GM23338 (cell line): ENCODE measurements around the gene MRAS. TPM values are rescaled to one million over a fixed set of nuclear protein-coding genes. Genes with fewer than 3 reads are reported as not detected.

Experiments used
- ATAC-seq: fragments of 200-7000 bp; cut with Tn5 transposase; 3 replicates; pipeline ENCODE4 v1.9.1; 2020
- DNase-seq: peaks from one replicate; pipeline ENCODE4 v3.0.0-alpha.2; 2015; ENCODE audit warnings: low spot score
- H2AFZ ChIP-seq: fragments of 200-600 bp; sonication (generic); 2 replicates; pipeline ENCODE4 v1.8.0; 2016; ENCODE audit warnings: antibody characterized with exemption, mild to moderate bottlenecking, moderate library complexity
- H3F3A ChIP-seq: fragments of 200-600 bp; sonication (generic); replicated peaks from 2 replicates; pipeline ENCODE4 v1.8.0; 2017; ENCODE audit warnings: antibody characterized with exemption, mixed run types, low read depth
- H3K27ac ChIP-seq: fragments of 200-600 bp; sonication (generic); 2 replicates; pipeline ENCODE4 v1.6.1; 2016; ENCODE audit warnings: low read depth
- H3K27me3 ChIP-seq: fragments of 200-600 bp; sonication (generic); 2 replicates; pipeline ENCODE4 v1.8.0; 2016; ENCODE audit warnings: mild to moderate bottlenecking, mixed run types, moderate library complexity; ENCODE audit not compliant: insufficient read depth
- H3K36me3 ChIP-seq: fragments of 200-600 bp; sonication (generic); 2 replicates; pipeline ENCODE4 v1.8.0; 2016; ENCODE audit warnings: mild to moderate bottlenecking; ENCODE audit not compliant: insufficient read depth
- H3K4me1 ChIP-seq: fragments of 200-600 bp; sonication (generic); 2 replicates; pipeline ENCODE4 v1.8.0; 2016; ENCODE audit warnings: mild to moderate bottlenecking, moderate library complexity; ENCODE audit not compliant: insufficient read depth
- H3K4me2 ChIP-seq: fragments of 200-600 bp; sonication (generic); 2 replicates; pipeline ENCODE4 v1.7.1; 2017; ENCODE audit warnings: mixed run types
- H3K4me3 ChIP-seq: fragments of 200-600 bp; sonication (generic); 2 replicates; pipeline ENCODE4 v1.6.1; 2016; ENCODE audit warnings: mixed run types
- H3K79me2 ChIP-seq: fragments of 200-600 bp; sonication (generic); replicated peaks from 2 replicates; pipeline ENCODE4 v1.8.0; 2017; ENCODE audit warnings: mild to moderate bottlenecking; ENCODE audit not compliant: insufficient read depth
- H3K9me2 ChIP-seq: fragments of 200-600 bp; sonication (generic); 2 replicates; pipeline ENCODE4 v1.8.0; 2017; ENCODE audit not compliant: insufficient read depth
- H4K20me1 ChIP-seq: fragments of 200-600 bp; sonication (generic); replicated peaks from 2 replicates; pipeline ENCODE4 v1.8.0; 2017; ENCODE audit warnings: mild to moderate bottlenecking; ENCODE audit not compliant: insufficient read depth
- H3K27ac Mint-ChIP-seq: 2 replicates; pipeline ENCODE4 v1.8.0; 2020; ENCODE audit warnings: inconsistent platforms, mild to moderate bottlenecking, moderate library complexity, mixed read lengths
- H3K27me3 Mint-ChIP-seq: 3 replicates; pipeline ENCODE4 v1.8.0; 2022; ENCODE audit warnings: low read depth, mild to moderate bottlenecking, moderate library complexity, mixed read lengths, inconsistent platforms; ENCODE audit not compliant: insufficient read depth, poor library complexity
- H3K36me3 Mint-ChIP-seq: 3 replicates; pipeline ENCODE4 v1.8.0; 2021; ENCODE audit warnings: low read depth, mild to moderate bottlenecking, inconsistent platforms, moderate library complexity, mixed read lengths
- H3K4me1 Mint-ChIP-seq: 3 replicates; pipeline ENCODE4 v1.8.0; 2020; ENCODE audit warnings: mild to moderate bottlenecking, inconsistent platforms, mixed read lengths
- H3K4me3 Mint-ChIP-seq: 3 replicates; pipeline ENCODE4 v1.8.0; 2021; ENCODE audit warnings: moderate library complexity, mild to moderate bottlenecking, inconsistent platforms, mixed read lengths
- H3K9me3 Mint-ChIP-seq: 3 replicates; pipeline ENCODE4 v1.8.0; 2020; ENCODE audit warnings: moderate library complexity, mild to moderate bottlenecking, inconsistent platforms, mixed read lengths
- CREB1 ChIP-seq: fragments of 250-450 bp; sonication (Bioruptor Pico); IDR thresholded peaks from 2 replicates; pipeline ENCODE4 v1.5.0; 2020; ENCODE audit warnings: low read depth, mild to moderate bottlenecking, moderate library complexity
- CTCF ChIP-seq, 2 experiments: fragments of 200-600 bp in 1 of 2; sonication (generic) in 1 of 2; conservative IDR thresholded peaks; 2 replicates each; pipeline versions ENCODE4 v1.5.1 to v1.6.1; 2016 to 2017; ENCODE audit warnings: antibody characterized with exemption in 2 of 2, low read depth in 2 of 2, mild to moderate bottlenecking in 2 of 2, moderate library complexity in 1 of 2
- ETS1 ChIP-seq: IDR thresholded peaks from 2 replicates; pipeline ENCODE4 v1.6.1; 2016; ENCODE audit warnings: antibody characterized with exemption
- EZH2 ChIP-seq: fragments of 200-600 bp; sonication (generic); IDR thresholded peaks from one replicate; pipeline ENCODE4 v1.8.0; 2017; ENCODE audit warnings: antibody characterized with exemption, mild to moderate bottlenecking, low read depth; ENCODE audit not compliant: unreplicated experiment
- EZH2phosphoT487 ChIP-seq: fragments of 200-600 bp; sonication (generic); IDR thresholded peaks from one replicate; pipeline ENCODE4 v1.8.1; 2018; ENCODE audit warnings: antibody characterized with exemption; ENCODE audit not compliant: unreplicated experiment
- JUNB ChIP-seq: IDR thresholded peaks from one replicate; pipeline ENCODE4 v1.6.1; 2016; ENCODE audit warnings: antibody characterized with exemption; ENCODE audit not compliant: unreplicated experiment
- NANOG ChIP-seq: IDR thresholded peaks from 2 replicates; pipeline ENCODE4 v1.6.1; 2016; ENCODE audit warnings: antibody characterized with exemption, borderline replicate concordance
- POLR2AphosphoS5 ChIP-seq: IDR thresholded peaks from 2 replicates; pipeline ENCODE4 v1.6.1; 2016; ENCODE audit warnings: antibody characterized with exemption, low read depth
- REST ChIP-seq: IDR thresholded peaks from one replicate; pipeline ENCODE4 v1.6.1; 2018; ENCODE audit warnings: antibody characterized with exemption; ENCODE audit not compliant: unreplicated experiment
- STAT1 ChIP-seq: IDR thresholded peaks from one replicate; pipeline ENCODE4 v1.6.1; 2016; ENCODE audit warnings: antibody characterized with exemption; ENCODE audit not compliant: unreplicated experiment
- ZNF114 ChIP-seq: fragments of 250-450 bp; sonication (Bioruptor Pico); IDR thresholded peaks from 2 replicates; pipeline ENCODE4 v1.5.0; 2020; ENCODE audit warnings: mild to moderate bottlenecking, moderate library complexity
- ZNF331 ChIP-seq: fragments of 250-450 bp; sonication (Bioruptor Pico); IDR thresholded peaks from 2 replicates; pipeline ENCODE4 v1.5.0; 2020; ENCODE audit warnings: low read depth, mild to moderate bottlenecking, moderate library complexity
- ZNF462 ChIP-seq: fragments of 250-450 bp; sonication (Bioruptor Pico); IDR thresholded peaks from 2 replicates; pipeline ENCODE4 v1.5.0; 2020; ENCODE audit warnings: mild to moderate bottlenecking, moderate library complexity
- polyA plus RNA-seq: library from polyadenylated mRNA; unstranded; fragments of >200 nt; fragmentation: Nextera tagmentation; extraction: Ambion mirVana; gene quantifications from 2 replicates; pipeline ENCODE4 v1.2.1, GENCODE V29; 2016
- total RNA-seq: library from RNA; depleted of rRNA; stranded (reverse); fragments of >200 nt; shearing (Covaris generic); gene quantifications from 2 replicates; pipeline ENCODE4 v1.2.3, GENCODE V29; 2014

The MRAS gene
- total and polyA plus RNA-seq, 2 experiments from 2014 or later: 9.1 to 10.2 TPM

- no peak overlapping the region for H3K27ac Mint-ChIP-seq
- H3K79me2 ChIP-seq: no peaks in the 10 kb centered on the region
These were observed 11.0 kb downstream of the MRAS start for GRCh38 chr3:138359148-138359918.

More at GRCh38 chr3:138359148-138359918, 11.0 kb downstream of the MRAS start:
- Histone ChIP-seq H3K27ac (peak overlapping the region; percentile 26; the same call in 1 of the 2 replicates), H3K4me1 (no peaks in the 10 kb centered on the region), H3K27me3 (no peaks in the 10 kb centered on the region), H3K36me3 (no peaks in the 10 kb centered on the region), H3K4me2 (no peak overlapping the region), H3F3A (no peaks in the 10 kb centered on the region), H2AFZ (no peak overlapping the region), H3K9me2 (no peaks in the 10 kb centered on the region), H4K20me1 (no peaks in the 10 kb centered on the region), H3K4me3 (no peak overlapping the region)
- DNase-seq: no peak
- H3K36me3 Mint-ChIP-seq: no peaks in the 10 kb centered on the region
- no peaks in the 10 kb centered on the region for H3K9me3 Mint-ChIP-seq
- no peak for TF ChIP-seq CTCF (conservative IDR thresholded peaks at IDR 0.05; ENCODE audit: low read depth in 2 of 2)
- no peak for TF ChIP-seq EZH2
- TF ChIP-seq NANOG: no peak
- no peak for TF ChIP-seq ETS1
- TF ChIP-seq EZH2phosphoT487: no peak
- TF ChIP-seq ZNF462 (CRISPR knock-in tag): no peak
- no peak for TF ChIP-seq STAT1
- TF ChIP-seq ZNF114: no peak
- TF ChIP-seq CREB1 (CRISPR knock-in tag): no peak
- TF ChIP-seq ZNF331 (CRISPR knock-in tag): no peak
- TF ChIP-seq JUNB: no peak
- no peak for TF ChIP-seq REST
- TF ChIP-seq POLR2AphosphoS5: no peak
- ATAC-seq: no peak
- H3K4me3 Mint-ChIP-seq: no peak overlapping the region
- peaks cover 5% of the 10 kb centered on the region for H3K27me3 Mint-ChIP-seq
- H3K4me1 Mint-ChIP-seq: peaks cover 7% of the 10 kb centered on the region
